Limb (tissue), 2 donors: ENCODE data around the gene FLT4.
A peak's percentile ranks its signal among the peaks of the same experiment; 100 is the strongest.
"Not testable (repeated sequence)": the region's sequence is repeated elsewhere in the genome, so short reads cannot be mapped to it uniquely, and the experiment has no call there.

Experiments used
- DNase-seq, 2 donors: peaks; one replicate each; pipeline ENCODE4 v3.0.0-alpha.2; 2016; ENCODE audit errors: extremely low spot score in 2 of 2

The FLT4 gene

DNA sequence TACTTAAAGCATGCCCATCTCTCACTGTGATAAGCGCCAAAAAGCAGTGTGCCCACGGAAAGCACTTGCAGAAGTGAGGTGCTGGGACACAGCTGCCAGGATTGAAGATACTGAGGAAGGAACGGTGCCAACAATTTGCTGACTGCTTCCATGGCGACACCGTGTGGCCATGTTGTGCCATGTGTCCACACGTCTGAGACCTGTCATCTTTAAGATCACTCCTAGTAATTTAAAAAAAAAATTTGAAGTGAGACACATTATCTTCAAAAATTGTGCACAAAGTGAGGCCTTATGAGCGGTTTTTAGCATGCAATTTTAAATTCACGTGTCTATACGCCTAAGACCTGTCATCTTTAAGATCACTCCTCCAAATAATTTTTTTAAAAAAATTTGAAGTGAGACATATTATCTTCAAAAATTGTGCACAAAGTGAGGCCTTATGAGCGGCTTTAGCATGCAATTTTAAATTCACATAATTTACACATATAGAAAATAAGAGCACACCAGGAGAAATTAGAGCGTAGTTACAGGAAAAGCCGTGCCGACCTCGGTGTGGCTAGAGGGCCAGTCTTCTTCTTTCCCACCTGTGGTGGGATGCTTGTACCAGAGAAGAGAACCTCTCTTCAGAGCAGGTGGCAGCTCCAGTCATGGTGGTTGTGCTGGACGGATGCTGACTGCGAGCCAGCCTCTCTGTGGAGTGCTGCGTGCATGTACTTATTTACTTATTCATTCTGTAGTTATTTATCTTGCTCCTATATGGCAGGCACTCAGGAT is 21.4 kb upstream of the FLT4 start:
- DNase-seq = peak; percentile 34 to 68

GRCh38 chr5:180670157-180670556 is 20.8 kb upstream of the FLT4 start:
- no peak for DNase-seq

DNA sequence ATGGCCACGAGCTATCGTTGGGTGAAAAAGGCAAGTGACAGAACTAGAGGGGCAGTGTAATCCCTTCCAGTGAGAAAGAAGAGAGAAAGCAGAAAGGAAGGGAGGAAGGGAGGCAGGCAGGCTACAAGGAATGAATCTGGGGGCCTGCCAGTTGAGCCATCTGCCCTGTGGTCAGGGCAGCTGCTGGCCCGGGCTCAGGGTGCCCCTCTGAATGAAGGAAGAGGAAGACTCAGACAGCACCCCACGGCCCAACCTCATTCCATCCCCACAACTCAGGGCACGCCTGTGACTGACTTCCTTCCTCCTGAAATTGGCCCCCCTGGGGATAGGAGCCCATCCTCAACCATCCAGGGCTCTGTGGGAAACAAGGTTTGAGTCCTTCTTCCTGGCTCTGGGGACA is 20.3 kb upstream of the FLT4 start:
- DNase-seq = no peak

DNA sequence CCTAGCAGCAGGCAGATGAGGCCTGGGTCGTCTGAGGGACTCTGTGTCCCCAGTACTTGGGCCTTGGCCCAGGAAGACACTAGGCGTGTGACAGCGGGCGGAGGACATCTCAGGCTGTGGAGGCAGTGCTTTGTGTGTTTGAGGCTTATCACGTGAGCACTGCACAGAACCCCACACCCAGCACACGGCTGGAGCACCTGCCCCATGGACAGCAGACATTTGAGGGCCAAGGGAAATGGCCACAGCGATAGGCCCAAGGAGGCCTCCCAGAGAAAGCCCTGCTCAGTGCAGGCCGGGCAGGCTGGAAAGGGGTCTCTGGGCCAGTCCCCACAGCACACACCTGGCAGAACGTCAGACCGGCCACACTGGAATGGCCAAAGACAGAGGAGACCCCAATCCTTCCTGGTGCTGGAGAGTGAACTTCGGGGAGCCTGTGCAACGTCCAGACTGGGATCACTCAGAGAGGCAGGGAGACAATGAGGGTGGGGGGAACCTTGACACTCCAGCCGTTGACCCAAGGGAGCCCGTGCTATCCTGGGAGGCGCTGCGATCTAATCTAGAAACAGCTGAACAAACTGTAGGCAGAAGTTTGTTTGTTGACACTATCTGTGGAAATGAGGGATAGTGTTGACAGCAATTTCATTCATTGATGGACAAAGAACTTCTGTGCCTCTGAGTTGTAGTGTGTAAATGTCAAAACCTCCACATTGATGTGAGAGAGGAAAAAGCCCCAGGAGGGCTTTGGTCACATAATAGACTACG is 19.6 kb upstream of the FLT4 start:
- no peak for DNase-seq

- DNase-seq = no peak
These were observed 17.4 kb upstream of the FLT4 start for GRCh38 chr5:180666812-180667211.

DNA sequence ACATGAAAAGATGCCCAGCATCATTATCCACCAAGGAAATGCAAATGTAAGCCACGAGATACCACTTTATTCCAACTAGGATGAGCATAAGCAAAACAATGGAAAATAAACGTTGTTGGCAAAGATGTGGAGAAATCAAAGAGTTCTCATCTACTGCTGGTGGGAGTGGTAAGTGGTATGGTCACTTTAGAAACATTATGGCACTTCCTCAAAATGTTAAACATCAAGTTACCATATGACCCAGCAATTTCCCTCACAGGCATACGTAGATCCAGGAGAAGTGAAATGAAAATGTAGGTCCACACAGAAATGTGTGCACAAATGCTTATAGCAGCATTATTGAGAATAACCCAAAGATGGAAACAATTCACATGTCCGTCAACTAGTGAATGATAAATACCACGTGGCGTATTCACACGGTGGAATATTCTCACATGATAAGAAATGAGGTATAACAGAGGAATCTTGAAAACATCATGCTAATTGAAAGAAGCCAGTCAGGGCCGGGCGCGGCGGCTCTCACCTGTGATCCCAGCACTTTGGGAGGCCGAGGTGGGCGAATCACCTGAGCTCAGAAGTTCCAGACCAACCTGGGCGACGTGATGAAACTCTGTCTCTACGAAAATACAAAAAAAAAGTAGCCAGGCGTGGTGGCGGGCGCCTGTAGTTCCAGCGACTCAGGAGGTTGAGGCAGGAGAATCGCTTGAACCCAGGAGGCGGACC is 16.4 kb upstream of the FLT4 start:
- no peak for DNase-seq

GRCh38 chr5:180658774-180659564 is 9.6 kb upstream of the FLT4 start:
- no peak for DNase-seq

- DNase-seq = not testable (repeated sequence)
These were observed 5.8 kb upstream of the FLT4 start for GRCh38 chr5:180655243-180655642.

DNA sequence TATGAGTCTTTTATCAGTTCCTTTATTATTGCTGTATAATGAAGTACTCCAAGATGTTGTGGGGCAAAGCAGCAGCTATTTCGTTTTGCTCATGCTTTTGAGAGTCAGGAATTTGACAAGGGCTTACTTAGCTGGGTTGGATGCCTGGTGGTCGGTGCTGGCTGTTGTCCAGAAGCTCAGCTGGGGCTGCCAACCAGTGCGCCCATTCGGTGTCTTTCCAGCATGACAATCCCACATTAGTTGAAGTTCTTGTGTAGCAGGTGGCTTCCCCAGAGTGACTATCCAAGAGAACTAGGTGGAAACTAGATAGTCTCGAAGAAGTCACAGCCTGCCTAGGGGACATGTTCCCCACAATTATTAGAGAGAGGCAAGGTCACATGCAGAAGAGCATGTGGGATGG is 3.4 kb upstream of the FLT4 start:
- no peak for DNase-seq

DNA sequence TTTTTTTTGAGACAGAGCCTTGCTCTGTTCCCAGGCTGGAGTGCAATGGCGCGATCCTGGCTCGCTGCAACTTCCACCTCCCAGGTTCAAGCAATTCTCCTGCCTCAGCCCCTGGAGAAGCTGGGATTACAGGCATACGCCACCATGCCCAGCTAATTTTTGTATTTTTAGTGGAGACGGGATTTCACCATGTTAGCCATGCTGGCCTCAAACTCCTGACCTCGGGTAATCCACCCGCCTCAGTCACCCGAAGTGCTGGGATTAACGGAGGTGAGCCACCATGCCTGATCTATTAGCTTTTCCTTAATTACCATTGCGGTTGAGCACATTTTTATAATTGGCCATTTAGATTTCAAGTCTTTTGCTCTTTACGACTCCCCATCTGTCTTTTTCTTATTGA is 2.9 kb upstream of the FLT4 start:
- DNase-seq = no peak

DNA sequence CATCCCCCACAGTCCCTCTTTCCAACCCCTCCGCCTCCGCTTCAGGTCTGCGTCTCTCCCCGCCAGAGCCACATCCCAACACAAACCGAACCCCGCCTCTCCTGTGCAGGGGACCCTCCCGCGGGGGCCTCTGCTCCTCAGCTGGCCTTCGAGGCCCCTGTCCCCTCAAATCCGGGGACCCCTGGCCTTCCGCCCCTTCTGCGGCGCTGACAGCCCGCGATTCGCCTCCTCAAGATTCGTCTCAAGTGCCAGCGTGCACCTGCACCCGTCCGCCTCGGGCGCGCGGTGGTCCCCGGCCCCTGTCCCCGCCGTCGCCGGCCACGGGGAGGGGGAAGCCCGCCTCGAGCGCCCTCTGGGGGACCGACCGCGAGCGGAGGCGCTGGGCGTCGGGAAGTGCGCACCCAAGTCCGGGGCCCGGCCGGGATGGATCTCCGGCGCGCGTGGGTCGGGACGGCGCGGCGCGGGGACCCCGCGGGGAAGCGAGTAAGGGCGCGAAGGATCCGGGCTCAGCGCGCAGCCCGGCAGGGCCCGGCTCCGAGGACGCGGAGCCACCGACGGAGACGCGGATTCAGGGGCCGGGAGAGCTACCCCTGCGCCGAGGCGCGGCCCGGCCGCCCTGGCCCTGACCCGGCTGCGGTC is 623 bp downstream of the FLT4 start:
- DNase-seq = no peak

- DNase-seq = no peak
These were observed 1.4 kb downstream of the FLT4 start for GRCh38 chr5:180647941-180648500.

GRCh38 chr5:180647465-180647864 is 1.9 kb downstream of the FLT4 start:
- DNase-seq = no peak

DNA sequence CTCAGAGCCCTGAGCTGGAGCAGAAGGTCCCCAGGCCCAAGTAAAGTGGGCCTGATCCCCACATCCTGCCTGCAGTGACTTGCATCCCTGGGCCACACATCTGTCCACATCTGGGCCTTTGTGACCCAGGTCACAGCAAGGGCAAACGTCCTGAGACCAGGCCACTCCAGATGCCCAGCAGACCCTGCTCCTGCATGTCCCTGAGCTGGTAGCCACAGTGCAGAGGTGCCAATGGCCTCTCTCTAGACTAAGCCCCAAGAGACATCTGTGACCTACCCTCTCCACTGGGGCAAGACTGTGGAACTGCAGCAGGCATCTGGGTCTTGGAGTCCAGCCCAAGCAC is 2.5 kb downstream of the FLT4 start:
- DNase-seq = no peak

DNA sequence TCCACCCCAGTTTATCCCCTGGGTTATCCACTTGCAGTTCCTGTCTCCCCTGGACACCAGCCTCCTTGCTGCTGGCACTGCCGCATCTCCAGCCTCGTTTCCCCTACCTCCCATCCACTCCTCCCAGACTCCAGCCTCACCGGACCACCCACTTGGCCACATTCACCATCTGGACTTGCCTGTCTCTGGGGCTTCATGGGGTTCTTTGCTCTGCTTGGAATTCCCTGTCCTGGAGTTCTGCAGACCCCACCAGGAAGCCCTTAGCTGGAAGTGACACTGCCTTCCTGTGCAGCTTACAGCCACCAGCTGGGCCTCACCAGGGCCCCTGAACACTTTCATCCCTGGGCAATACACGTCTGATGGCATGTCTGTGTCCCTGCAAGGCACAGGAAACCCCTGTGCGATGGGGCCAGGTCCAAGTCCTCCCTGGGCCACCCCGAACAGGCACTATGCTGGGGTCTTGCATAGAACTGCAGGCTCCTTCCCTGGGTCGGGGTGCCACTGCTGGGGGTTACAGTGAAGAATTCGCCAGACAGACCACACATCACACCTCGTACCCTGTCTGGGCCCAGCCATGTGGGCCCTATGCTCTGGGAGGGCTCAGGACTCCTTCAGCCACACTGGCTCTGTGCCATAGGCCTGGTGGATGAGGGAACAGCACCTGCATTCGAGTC is 3.0 kb downstream of the FLT4 start:
- no peak for DNase-seq

GRCh38 chr5:180645274-180646204 is 3.9 kb downstream of the FLT4 start:
- peak in 1 of 2 donors; percentile 29 for DNase-seq

GRCh38 chr5:180644825-180645273 is 4.6 kb downstream of the FLT4 start:
- DNase-seq = no peak

- no peak for DNase-seq
These were observed 5.1 kb downstream of the FLT4 start for GRCh38 chr5:180644129-180644824.
